MM.1S (cell line): ENCODE data around the gene RNF130.

Source experiments
- EZH2phosphoT487 ChIP-seq: fragments of 300-600 bp; sonication (generic); IDR thresholded peaks from 2 replicates; pipeline ENCODE4 v1.6.1; 2018; ENCODE audit warnings: antibody characterized with exemption, low read length
- TF ChIP-seq, protein P1 (sequence below): fragments of 300-600 bp; sonication (generic); IDR thresholded peaks from 2 replicates; pipeline ENCODE4 v1.5.1; 2016; ENCODE audit warnings: antibody characterized with exemption, low read length, mixed read lengths

- TF ChIP-seq, protein P1, sequence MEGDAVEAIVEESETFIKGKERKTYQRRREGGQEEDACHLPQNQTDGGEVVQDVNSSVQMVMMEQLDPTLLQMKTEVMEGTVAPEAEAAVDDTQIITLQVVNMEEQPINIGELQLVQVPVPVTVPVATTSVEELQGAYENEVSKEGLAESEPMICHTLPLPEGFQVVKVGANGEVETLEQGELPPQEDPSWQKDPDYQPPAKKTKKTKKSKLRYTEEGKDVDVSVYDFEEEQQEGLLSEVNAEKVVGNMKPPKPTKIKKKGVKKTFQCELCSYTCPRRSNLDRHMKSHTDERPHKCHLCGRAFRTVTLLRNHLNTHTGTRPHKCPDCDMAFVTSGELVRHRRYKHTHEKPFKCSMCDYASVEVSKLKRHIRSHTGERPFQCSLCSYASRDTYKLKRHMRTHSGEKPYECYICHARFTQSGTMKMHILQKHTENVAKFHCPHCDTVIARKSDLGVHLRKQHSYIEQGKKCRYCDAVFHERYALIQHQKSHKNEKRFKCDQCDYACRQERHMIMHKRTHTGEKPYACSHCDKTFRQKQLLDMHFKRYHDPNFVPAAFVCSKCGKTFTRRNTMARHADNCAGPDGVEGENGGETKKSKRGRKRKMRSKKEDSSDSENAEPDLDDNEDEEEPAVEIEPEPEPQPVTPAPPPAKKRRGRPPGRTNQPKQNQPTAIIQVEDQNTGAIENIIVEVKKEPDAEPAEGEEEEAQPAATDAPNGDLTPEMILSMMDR: no peak
- TF ChIP-seq EZH2phosphoT487: no peak
Observed at GRCh38 chr5:180115326-180116076, 43.9 kb upstream of the RNF130 start.
